GM12878 (cell line): ENCODE data around the gene SOCS6.

ENCODE experiments used
- ATF3 ChIP-seq: IDR thresholded peaks from 2 replicates; pipeline ENCODE4 v1.6.1; 2011; ENCODE audit warnings: low read depth, mild to moderate bottlenecking, low read length, moderate library complexity, borderline replicate concordance; ENCODE audit errors: extremely low read depth
- CHD2 ChIP-seq: IDR thresholded peaks from 2 replicates; pipeline ENCODE4 v1.6.1; 2011; ENCODE audit warnings: low read depth, low read length, improper control_type of control experiment, borderline replicate concordance
- EZH2 ChIP-seq: IDR thresholded peaks from 2 replicates; pipeline ENCODE4 v1.6.1; 2012; ENCODE audit warnings: low read depth, mild to moderate bottlenecking, control low read depth, inconsistent platforms, low read length, borderline replicate concordance; ENCODE audit not compliant: control insufficient read depth
- NBN ChIP-seq: fragments of 450-650 bp; IDR thresholded peaks from 2 replicates; pipeline ENCODE4 v1.6.1; 2016

- TF ChIP-seq EZH2 (no peak), NBN (no peak), CHD2 (no peak), ATF3 (no peak)
Observed at GRCh38 chr18:70294471-70295191, 5.8 kb downstream of the SOCS6 start.
